Measurements from ENCODE around the gene COL11A2.

Gene COL11A2

DNA sequence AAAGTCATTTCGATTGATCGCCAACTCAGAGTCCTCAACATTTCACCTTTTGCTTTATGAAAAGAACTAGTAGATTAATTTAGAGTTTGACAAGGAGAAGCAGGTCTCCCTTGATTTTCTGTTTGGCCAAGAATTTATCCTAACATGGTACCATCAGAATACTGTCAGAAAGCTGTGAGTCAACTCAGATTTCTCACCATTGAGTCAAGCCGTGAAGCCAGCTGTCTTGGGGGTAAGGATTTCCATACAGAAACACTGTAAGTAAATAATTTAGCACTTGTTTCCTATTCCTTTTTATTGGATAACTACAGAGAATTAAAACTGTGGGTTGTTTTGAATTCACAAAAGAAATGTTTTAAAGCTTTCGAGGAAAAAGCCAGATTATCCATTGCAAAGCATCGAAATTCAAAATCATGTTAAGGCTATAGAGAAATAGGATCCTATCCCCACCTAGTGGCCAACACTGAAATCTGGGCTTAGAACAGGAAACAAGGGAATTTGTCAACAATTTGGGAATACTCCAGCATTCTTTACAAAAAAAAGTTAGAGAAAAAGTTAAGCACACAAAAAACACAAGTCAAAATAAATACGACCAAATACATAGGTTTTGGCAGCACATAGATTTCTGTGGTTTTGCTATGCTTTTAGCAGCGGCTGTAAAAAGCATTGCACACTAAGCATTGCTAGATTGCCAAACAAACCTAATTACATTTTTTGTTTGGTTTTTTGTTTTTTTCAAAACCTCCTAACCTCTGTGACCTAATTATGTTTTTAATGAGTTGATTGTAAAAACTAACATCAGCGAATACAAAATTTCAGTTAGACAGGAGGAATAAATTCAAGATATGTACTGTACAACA, 44.2 kb downstream of the COL11A2 start:
- peak; percentile 6 to 48 for DNase-seq

DNA sequence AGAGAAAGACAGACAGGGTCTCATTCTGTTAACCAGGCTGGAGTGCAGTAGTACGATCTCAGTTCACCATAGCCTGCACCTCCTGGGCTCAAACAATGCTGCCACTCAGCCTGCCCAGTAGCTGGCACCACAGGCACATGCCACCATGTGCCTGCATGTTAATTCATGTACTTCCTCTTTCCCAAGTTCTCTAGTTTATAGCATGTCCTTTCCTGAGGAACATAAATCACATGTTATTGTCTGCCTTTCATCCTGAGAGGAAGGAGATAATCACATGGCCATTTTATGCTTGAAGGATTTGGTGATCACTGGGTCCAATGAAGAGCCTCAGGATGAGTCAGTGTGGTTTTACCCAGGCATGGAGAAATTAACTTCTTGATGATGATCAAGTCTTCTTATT, 47.9 kb downstream of the COL11A2 start:
- no peak for DNase-seq

- DNase-seq, result no peak
These were observed 49.0 kb downstream of the COL11A2 start for GRCh38 chr6:33143113-33143770.

GRCh38 chr6:33142501-33143070, 49.7 kb downstream of the COL11A2 start:
- no peak for DNase-seq

- no peak for DNase-seq
These were observed 51.7 kb downstream of the COL11A2 start for GRCh38 chr6:33140556-33140955.

DNA sequence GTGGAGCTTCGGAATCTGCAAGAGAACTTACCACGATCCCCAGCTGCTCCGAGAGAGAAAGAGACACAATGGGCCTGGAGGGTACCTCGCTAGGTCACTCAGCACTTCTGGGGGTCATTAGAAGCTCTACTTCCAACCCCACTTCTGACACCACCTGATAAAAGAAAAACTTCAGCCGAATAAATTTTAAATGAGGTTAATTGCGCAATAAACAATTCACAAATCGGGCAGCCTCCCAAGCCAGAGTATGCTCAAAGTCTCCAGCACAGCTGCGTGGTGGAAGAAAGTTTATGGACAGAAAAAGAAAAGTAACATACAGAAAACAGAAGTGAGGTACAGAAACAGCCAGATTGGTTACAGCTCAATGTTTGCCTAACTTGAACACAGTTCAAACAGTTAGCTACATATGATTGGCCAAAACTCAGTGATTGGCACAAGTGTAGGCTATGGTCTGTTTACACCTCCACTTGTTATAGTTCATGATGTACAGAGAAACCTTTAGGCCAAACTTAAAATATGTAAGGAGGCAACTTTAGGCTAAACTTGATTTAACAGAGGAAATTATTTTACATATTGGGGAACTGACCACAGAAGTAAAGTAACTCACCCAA, 52.6 kb downstream of the COL11A2 start:
- no peak for DNase-seq

GRCh38 chr6:33136310-33136900, 55.9 kb downstream of the COL11A2 start:
- DNase-seq, result no peak

DNA sequence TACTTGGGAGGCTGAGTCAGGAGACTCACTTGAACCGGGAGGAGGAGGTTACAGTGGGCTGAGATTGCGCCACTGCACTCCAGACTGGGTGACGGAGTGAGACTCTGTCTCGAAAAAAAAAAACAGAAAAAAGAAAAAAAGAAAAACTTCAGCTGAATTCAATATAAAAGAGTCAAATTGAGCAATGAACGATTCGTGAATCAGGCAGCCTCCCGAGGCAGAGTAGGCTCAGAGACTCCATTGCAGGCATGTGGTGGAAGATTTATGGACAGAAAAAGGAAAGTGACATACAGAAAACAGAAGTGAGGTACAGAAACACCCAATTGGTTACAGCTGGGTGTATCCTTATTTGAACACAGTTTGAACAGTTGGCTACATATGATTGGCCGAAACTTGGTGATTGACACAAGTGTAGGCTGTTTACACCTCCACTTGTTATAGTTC, 60.2 kb downstream of the COL11A2 start:
- DNase-seq, result no peak

DNA sequence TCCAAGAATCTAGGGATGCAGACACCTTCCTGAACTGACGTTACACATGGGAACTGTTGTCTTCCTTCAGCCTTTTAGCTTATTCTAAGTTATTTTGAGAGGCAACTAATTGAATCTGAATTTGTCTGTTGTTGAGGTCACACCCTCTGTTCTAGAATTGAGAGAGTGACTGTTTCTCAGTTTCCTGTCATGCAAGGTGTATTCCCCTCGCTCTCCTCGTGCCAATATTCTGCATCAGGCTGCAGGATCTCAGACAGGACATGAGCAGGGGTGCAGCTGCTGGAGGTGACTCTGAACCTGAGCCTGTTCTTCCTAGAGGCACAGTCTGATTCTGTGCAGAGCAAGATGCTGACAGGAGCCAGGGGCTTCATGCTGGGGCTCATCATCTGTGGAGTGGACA, 63.9 kb downstream of the COL11A2 start:
- no peak for DNase-seq

DNA sequence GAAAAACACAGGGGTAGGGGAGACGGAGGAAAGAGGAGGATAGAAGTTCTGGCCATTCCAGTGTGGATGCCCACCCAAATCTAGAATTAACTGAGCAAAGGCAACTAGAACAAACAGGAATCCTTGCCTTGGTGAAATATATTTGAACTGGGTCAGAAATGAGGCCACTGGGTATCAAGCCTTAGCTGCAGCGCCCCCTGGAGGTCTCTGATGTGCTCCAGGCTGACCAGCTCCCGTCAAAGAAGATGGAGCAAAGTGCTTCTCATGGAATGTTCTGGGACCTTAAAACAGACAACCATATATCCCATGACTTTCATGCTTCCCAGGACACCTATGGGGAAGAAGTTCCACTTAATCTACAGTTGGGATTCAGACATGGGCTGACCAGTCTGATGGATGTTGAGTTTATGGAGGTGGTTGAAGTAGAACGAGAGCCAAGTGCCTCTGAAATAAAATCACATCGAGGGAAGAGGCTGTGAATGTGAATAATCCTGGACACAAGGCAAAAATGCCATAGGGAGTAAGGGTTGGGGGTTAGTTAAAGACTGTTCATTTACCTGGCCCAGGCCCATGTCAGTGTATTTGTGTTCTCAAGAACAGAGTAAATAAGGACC, 66.1 kb downstream of the COL11A2 start:
- peak in 1 of 2 experiments; percentile 48 for DNase-seq

DNA sequence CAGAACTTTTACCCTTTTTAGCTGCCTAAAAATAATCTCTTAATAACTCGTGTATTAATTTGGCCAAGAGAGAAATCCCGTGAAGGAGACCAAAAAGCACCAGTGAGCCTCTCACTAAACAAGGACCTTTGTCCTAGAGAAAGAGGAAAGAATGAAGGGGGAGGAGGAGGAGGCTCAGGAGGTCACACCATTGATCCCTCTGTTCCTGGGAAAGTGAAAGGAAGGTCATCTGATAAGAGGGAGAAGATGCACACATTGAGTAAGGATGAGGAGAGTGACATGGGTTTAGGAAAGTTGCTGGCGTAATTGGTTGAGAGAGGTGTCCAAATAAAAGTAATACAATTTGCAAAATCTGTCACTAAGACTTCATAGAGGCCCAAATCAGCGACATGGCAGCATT, 67.3 kb downstream of the COL11A2 start:
- no peak for DNase-seq

- no peak for DNase-seq
These were observed 67.8 kb downstream of the COL11A2 start for GRCh38 chr6:33124525-33124901.

- DNase-seq, result peak; percentile 60 to 80
These were observed 68.3 kb downstream of the COL11A2 start for GRCh38 chr6:33123732-33124524.

DNA sequence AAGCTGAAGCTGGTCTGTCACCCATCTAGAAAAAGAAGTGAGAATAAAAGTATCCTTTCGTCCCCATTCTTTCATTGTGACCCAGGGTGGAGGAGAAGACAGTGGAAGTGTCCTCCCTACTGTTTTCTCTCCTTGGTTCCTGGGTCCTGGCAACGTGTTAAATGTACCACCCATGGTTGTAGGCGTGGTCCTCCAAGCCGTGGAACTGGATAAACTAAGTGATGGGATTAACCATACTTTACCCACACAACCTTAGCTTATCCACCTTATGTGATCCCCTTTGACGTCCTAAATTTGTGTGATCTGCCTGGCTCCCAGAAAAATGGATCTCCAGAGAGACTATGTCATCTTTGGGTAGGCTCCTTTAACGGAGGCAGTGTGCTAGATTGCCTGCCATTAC, 69.1 kb downstream of the COL11A2 start:
- DNase-seq, result no peak

GRCh38 chr6:33120001-33120400, 72.3 kb downstream of the COL11A2 start:
- DNase-seq, result no peak

DNA sequence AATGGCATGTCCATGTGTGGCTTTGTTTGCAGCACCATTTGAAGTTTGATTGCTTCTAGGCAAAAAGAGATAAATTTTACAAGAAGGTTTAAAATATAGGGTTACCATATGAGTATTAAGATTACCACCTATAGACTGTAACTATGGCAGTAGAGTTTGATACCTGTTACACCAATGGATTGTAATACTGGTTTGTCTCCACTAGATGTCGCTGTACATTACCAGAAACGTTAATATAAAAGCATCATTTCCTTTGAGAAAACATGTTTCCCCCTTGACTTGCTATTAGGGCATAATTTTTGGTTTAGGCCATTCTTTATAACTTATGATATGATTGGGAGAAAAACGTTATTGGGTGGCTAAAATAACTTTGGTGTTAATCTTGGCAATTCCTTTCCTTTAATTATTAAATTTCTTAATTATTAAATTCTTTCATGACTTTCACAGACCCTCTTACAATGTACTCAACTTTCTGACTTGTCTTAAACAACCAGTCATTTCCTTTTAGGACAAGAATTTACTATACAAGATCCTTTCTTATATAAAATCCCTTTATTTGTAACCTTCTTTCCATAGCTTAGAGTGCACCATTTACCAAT, 73.6 kb downstream of the COL11A2 start:
- DNase-seq, result peak; percentile 52 to 55

DNA sequence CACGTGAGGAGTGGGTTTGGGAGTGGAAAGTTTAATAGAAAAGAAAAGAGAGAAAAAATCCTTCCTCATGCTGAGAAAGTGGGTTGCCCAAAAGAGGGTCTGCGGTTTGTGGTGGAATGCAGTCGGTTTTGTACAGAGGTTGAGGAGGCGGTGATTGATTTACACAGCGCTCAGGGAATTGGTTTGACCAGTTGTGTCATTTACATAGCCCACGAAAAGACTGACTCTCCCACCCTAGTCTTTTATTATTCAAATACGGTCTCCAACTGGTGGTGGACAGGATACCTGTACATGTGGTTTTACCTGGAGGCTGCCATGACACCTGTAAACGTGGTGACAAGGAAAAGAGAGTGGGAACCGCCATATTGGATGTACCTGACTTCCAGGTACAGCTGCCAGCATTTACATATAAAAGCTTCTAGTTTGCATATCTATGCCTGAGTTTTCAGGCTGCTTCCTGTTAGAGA, 74.4 kb downstream of the COL11A2 start:
- DNase-seq, result no peak

GRCh38 chr6:33116841-33117711, 75.2 kb downstream of the COL11A2 start:
- no peak for DNase-seq

DNA sequence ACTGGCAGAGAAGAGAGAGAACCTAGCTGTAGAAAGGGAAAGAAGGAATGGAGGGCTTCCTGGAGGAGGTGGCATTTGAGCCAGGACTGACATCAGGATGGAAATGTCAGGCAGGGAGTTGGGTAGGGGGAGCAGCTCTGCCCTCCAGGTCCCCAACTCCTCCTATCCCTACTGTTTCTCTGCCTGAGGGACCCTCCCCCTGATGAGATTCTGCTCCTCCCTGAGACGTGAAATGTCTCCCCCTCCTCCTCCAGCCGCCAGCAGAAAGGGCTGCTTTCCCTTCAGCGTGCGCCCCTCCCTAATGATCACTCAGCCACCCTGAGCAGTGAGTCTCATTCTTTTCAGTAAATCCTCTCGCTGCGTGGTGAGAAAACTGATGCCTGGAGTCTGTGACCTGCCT, 75.8 kb downstream of the COL11A2 start:
- no peak for DNase-seq

DNA sequence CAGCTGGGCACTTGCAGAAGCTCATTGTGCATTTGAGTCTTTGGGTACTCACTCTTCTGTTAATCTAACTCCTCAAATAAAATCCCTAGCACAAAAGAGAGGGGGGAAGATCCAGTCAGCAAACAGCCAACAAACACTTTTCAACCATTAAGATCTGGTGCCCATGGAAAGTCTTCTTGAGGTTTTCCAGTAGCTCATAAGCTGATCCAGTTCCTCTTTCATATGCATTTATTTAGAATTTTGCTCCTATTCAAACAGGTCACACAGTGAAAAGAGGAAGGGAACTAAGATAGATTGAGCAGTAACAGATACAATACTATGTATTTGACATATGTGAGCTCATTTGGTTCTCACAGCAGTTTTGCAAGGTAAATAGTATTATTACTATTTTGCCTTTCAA, 77.9 kb downstream of the COL11A2 start:
- DNase-seq, result no peak
